Central memory CD4-positive, alpha-beta T cell (primary cell): ENCODE measurements around the gene ARHGAP15.
"Not testable (repeated sequence)": the region's sequence is repeated elsewhere in the genome, so short reads cannot be mapped to it uniquely, and the experiment has no call there.

ENCODE experiments used
- DNase-seq: peaks from one replicate; pipeline ENCODE4 v3.0.0; 2022

The ARHGAP15 gene

DNA sequence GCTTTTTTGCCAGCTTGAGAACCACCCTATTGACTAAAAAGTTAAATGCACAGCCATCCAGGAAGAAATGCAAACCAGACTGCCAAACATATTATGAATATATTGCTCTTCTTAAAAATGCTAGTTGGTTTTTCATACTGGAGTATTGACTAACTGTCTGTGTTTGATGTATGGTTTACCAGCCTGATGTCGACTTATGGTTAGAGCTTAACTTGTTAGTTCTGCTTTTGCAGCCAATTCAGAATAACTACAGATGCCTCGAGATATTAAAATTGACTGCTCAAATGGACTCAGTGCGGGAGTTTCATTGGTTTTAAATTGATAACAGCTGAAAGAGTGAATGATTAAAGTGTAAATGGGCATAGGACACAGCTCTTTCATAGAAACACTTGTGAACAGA, 369.8 kb downstream of the ARHGAP15 start:
- no peak for DNase-seq

GRCh38 chr2:143501106-143501676, 372.0 kb downstream of the ARHGAP15 start:
- DNase-seq: no peak

GRCh38 chr2:143503280-143503679, 374.1 kb downstream of the ARHGAP15 start:
- DNase-seq: no peak

- no peak for DNase-seq
These were observed 375.2 kb downstream of the ARHGAP15 start for GRCh38 chr2:143504397-143504796.

DNA sequence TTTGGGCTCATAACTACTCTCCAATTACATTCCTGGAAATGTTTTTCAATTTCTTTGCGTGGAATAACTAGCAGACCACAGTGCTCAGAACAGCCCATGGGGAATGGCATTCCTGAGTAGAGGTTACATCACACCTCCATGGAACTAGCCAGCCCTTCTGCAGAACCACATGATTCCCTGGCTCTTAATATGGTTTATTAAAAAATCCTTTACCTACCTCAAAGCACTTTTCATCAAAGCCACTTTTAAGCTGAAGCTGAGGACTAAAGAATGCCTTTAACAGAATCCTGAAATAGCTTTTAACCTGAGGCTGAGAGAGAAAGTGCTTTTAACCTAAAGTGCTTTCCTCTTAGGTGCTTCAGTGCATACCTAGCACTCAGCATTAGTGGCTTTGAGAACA, 376.3 kb downstream of the ARHGAP15 start:
- DNase-seq: no peak

DNA sequence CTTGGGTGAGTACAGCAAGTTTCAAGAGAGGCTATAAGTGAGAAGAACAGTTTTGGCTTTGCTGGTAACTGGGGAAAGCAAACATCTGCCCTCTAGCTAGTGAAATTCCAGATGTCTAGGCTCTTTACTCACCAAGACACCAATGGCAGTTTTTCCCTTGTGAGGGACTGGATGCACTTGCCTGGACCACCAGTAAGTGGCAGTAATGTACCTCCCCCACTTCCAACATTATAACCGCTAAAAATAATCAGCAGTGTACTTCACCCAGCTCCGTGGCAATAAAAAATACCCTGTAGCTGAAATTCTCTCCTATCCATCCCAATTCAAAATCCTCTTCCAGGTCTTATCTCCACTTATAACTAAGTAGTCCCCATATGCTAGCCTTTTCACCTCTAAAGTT, 383.9 kb downstream of the ARHGAP15 start:
- no peak for DNase-seq

- DNase-seq: no peak
These were observed 385.2 kb downstream of the ARHGAP15 start for GRCh38 chr2:143514413-143514812.

DNA sequence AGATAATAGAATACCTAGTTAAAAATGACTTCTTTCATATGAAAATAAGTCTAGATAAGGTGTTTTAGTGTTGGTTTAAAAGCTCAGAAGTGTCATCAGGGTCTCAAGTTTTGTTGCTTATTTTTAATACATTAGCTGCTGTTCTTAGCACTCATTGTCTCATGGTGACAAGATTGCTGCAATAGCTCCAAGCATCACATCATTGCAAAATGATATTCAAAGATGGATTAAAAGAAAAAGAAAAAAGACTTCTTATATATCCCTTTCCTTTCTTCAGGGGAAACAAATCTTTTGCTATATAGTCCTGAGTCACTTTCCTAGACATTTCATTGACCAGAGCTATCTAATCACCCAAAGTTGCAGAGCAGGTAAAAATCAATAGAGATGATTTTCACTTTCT, 386.1 kb downstream of the ARHGAP15 start:
- no peak for DNase-seq

DNA sequence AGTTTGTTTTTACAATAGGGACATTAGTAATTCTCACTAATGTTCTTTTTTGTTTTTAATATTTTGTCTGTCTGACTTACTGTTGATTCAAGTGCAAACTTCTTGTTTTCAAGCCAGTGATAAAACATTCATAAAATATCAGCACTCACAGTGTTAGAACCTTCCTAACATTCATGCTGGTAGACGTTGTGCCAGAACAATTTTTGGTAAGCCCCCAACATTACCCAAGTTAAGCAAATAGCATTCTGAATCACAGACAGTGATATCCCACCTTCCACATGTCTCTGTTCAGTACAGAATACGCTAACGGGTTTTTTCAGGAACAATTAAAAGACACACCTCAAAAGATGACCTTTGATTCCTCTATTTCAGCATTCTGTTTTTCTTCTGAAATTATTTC, 390.3 kb downstream of the ARHGAP15 start:
- DNase-seq: no peak

DNA sequence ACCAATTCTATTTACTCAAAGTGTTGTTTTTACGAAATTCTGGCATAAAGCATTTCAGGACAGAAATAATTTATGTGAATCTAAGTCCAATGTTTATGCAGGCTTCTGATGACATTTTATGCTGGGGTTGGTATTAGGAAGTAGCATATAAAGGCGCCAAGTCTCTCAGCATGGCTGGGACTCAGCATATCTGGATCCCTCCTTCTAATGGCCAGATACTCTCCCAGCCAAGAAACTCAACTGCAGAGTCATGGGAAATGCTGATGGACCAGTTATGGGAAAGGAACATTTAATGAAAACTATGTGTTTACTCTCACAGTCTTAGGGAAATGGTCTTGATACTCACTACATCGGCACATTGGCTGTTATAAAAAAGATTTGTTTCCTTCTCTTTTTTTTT, 392.2 kb downstream of the ARHGAP15 start:
- DNase-seq: no peak

- DNase-seq: no peak
These were observed 393.5 kb downstream of the ARHGAP15 start for GRCh38 chr2:143522699-143523098.

DNA sequence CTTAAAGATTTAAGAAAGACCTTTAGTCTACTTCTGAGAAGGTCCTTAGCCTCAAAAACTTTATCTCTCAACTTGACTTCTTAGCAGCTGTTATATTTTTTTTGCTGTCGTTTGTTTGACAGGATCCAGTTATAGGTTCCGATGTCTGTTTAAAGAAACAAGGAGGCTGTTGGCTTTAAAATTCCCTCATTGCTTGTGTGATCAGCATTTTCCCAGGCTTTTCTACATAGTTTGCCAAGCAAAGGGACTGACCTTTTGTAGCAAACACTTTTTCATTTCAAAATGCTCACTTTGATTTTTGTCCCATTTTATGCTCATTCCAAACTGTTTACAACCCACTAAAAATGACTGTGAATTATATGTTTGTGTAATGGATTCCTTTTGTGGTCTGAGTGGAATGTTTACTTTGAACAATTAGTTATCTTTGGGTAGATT, 394.9 kb downstream of the ARHGAP15 start:
- no peak for DNase-seq

DNA sequence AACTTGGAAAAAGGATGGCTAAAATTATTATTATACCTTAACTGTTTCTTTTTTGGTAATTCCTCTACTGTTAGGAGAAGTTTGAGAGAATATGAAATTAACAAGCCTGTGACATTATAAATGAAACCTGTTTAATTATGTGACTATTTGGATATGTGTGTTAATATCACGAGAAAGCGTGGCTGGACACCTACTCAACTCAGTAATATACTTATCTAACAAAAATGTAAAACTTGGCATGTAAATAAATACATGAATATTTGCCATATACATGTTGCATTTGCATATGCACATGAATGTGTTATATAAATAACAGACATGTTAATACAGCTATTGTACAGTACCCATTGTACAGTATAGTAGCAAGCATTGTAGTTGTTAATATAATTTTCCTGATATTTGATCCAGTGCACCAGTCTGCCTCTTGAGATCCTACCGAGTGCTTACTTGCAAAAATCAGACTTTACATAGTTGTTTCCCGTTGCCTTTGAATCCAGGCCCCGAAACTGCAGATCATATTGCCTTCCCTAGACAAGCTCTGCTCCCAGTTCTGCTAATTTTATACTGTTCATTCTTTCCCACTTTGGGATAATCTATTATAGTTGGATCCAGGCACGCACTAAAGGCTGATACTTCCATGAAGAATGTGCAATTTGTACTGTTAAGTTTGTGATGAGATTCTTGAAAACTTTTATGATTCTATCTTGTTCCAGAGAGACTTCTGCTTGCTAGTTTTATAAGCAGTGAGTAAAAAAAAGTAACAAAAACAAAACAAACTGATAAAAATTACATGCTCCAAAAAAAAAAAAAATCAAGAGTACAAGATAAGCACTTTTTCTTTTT, 395.6 kb downstream of the ARHGAP15 start:
- DNase-seq: no peak

- DNase-seq: no peak
These were observed 396.2 kb downstream of the ARHGAP15 start for GRCh38 chr2:143525402-143525860.

DNA sequence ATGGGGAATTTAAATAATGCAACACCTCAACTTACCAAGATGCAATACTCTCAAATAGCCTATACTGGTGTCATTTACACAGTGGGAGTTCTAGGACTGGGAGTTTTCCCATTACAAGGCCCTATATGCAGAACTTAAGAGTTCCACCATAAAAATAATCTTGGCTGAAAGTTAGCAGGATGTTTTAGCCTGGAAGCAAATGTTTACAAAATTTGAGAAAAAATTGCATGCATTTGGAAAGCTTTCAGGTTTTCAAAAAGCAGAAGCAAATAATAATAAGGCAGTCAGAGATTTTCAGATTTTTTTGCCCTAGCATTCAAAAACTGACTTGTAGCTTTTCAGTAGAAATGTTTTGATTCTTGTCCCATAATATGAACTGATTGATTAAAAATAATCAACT, 397.3 kb downstream of the ARHGAP15 start:
- DNase-seq: no peak

DNA sequence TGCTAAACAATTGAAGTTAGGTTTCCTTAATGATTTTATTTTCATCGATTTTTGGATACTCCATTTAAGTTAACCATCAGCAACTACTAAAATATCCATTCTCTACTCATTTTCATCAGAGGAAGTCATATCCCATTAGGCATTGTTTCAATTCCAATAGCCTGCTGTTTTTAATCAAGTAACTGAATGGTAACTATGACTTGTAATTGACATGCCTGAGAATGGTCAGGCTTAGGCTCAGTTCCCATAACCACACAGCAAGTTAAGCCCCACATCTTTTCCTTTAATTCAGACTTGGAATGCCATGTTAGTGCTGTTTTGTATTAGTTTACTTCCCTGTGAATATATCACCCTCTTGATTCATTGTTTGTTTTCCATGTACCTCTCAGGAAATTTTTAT, 398.8 kb downstream of the ARHGAP15 start:
- no peak for DNase-seq

GRCh38 chr2:143529118-143529720, 400.0 kb downstream of the ARHGAP15 start:
- DNase-seq: no peak

DNA sequence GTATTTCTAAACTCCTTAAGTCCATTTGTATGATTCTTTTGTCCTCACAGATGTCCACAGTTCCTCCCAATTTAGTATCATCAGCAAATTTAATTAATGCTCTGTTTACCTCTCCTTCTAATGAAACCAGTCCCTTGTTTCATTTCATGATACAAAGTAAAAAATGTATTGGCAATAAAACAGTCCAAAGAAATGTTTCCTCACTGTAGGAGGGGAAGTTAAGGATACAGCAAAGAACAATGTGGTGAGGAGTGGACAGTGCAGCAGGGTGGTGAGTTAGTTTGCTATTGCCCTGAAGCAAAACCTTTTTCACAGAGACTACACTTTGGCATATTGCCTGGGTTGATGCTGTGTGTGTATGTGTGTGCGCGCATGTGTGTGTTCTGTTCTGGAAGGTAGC, 401.5 kb downstream of the ARHGAP15 start:
- DNase-seq: no peak

GRCh38 chr2:143532061-143532460, 402.8 kb downstream of the ARHGAP15 start:
- DNase-seq: no peak

GRCh38 chr2:143533846-143534245, 404.6 kb downstream of the ARHGAP15 start:
- no peak for DNase-seq

- DNase-seq: no peak
These were observed 406.6 kb downstream of the ARHGAP15 start for GRCh38 chr2:143535802-143536201.

DNA sequence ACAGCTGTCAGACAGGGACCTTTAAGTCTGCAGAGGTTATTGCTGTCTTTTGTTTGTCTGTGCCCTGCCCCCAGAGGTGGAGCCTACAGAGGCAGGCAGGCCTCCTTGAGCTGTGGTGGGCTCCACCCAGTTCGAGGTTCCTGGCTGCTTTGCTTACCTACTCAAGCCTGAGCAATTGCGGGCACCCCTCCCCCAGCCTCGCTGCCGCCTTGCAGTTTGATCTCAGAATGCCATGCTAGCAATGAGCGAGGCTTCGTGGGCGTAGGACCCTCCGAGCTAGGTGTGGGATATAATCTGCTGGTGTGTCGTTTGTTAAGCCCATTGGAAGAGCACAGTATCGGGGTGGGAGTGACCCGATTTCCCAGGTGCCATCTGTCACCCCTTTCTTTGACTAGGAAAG, 412.7 kb downstream of the ARHGAP15 start:
- not testable (repeated sequence) for DNase-seq

- DNase-seq: peak; percentile 15
These were observed 416.1 kb downstream of the ARHGAP15 start for GRCh38 chr2:143545059-143545948.
